Stimulated activated CD4-positive, alpha-beta T cell treated with anti-CD3 and anti-CD28 coated beads, Interleukin-2, amount 100 ng/mL, for 4 hours (primary cell): ENCODE measurements around the gene LRCH1.

Experiments used
- DNase-seq: peaks from one replicate; pipeline ENCODE4 v3.0.0-alpha.2; 2020; ENCODE audit warnings: low read depth

The LRCH1 gene

GRCh38 chr13:46639033-46639981 lies 86.3 kb downstream of the LRCH1 start:
- no peak for DNase-seq

DNA sequence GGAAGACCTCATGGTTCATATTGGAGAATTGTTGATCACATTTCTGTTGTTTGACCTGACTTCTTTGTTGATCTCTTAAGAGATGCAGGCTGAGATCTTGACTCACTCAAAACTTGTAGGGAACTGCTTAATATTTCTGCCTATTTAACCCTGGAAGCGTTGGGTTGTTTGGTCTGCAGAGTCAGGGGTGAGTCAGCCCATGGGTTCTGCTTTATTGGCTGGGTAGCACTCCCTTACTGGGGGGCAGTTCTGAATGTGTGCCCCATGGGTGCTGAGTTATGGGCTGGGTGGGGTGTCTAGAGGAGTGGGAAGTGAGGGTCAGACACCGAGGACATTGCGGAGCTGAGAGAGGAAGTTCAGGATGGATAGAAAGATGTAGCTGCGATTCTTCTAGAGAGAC lies 87.9 kb downstream of the LRCH1 start:
- no peak for DNase-seq

DNA sequence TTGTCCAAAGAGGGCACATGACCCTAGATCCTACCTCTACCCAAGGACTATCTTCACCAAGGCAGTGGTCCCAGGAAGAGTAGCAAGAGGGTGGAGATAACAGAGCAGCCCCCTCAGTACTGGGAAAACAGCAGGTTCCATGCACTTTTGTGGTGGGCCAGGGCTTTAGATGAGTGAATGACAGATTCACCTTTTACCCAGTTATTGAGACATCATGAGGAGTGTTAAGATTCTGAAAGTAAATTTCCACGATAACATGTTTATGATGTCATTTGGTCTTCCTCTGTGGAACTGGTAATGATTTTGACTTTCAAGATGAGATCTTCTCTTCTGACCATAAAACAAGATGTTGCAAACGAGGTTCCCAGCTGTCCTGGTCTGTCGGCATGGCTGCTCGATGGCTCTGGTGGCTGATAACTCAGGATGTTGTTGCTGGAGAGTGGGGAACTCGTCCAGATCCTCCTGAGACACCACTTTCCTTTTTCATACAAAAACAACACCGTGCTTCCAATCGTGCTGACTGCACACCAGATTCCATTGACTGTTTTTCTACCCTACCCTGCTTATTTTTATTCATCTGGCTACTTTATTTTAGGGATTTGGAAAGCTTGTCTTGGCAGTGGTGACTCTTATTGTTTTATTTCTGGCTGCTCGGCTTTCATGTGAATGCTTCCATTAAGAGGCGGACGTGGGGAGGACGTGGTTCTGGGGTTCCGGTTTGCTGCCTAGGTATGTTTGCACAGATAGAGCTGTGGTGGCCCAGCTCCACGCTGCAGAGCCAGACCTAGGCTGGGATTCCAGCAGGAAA lies 88.5 kb downstream of the LRCH1 start:
- no peak for DNase-seq

DNA sequence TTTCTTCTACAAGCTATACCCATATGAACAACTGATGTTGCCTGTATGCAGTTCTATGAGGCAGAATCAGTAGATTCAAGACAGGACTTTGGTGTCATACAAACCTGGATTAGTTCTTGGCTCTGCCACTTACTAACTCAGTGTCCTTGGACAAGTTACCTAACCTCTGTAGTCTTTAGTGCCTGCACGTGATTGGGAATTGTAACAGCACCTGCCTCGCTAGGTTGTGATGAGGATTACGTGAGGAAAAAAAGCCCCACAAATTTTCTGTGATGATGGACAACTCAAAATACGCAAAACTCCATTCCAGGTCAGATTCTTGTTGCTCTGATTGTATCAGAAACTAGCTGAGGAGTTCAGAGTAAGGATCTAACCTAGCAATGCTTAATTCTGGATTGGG lies 89.3 kb downstream of the LRCH1 start:
- no peak for DNase-seq

- no peak for DNase-seq
Measured at GRCh38 chr13:46643165-46643777, 90.3 kb downstream of the LRCH1 start.

DNA sequence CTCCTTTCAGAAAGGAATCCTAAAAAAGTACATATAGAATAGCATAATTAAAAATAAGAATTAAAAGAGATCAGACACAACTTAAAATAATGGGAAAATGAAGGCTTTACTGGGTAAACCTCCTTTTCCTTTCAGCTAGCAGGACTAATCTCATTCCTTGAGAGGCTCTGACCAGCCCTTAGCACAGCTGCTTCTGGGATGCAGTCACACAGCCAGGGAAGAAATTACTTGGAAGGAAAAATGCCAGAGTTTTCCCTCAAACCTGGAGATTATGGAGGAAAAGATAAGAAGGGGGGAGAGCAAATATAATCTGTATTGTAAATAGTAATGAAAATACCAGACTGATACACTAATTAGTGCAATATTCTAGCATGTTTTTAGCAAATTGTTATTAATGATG lies 91.8 kb downstream of the LRCH1 start:
- no peak for DNase-seq

GRCh38 chr13:46647512-46648065 lies 94.6 kb downstream of the LRCH1 start:
- no peak for DNase-seq

DNA sequence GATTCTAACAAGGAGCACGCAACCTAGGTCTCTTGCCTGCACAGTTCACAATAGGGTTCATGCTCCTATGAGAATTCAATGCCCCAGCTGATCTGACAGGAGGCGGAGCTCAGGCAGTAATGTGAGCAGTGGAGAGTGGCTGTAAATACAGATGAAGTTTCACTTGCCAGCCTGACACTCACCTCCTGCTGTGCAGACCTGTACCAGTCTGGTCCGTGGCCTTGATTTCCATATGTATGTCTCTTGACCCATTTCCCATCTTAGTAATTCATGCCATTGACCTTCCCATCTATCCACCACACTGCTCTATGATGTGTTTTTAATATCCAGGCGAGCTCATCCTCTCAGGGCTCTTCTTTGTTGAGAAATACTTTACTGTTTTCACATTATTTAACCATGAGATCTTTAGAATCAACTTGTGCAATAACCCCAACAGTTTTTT lies 95.2 kb downstream of the LRCH1 start:
- no peak for DNase-seq

GRCh38 chr13:46649816-46650215 lies 96.8 kb downstream of the LRCH1 start:
- DNase-seq, result no peak

- no peak for DNase-seq
Measured at GRCh38 chr13:46654951-46655350, 102.0 kb downstream of the LRCH1 start.

DNA sequence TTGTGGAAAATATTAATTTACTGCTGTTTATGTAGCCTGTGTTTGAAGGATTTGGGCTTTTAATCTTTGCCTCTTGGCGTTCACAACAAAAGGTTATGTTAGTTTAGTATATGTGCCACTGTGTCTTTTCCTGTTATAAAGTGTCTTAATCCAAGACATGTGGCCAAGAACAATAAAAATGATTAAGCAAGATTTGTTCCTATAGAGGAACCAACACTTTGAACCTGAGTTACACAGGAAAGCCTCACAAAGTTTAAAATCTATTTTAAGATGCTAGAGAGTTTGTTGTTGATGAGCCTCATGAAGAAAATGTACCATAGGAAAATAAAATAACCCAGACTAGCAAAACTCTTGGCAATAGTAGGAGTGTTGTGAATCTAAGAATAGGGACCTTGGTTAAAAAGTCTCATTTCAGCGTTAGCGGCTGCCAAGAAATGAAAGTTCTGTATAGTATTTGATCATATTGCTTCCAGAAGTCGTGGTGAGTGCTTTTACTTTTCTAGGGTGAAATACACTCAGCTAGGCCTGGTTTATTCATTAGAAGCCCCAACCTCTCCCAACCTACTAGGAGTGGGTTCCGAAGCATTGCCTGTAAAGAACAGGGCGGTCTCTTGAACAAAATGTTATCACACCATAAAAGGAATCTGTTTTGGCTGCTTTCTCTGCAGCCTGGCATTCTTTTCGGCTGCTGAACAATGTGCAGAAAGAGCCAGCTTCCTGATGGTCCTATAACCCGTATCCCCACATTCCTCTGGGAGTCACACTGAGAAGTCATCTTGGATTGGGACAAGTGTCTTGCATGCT lies 102.6 kb downstream of the LRCH1 start:
- DNase-seq, result no peak

- no peak for DNase-seq
Measured at GRCh38 chr13:46656786-46657185, 103.8 kb downstream of the LRCH1 start.

- no peak for DNase-seq
Measured at GRCh38 chr13:46659413-46660065, 106.6 kb downstream of the LRCH1 start.

DNA sequence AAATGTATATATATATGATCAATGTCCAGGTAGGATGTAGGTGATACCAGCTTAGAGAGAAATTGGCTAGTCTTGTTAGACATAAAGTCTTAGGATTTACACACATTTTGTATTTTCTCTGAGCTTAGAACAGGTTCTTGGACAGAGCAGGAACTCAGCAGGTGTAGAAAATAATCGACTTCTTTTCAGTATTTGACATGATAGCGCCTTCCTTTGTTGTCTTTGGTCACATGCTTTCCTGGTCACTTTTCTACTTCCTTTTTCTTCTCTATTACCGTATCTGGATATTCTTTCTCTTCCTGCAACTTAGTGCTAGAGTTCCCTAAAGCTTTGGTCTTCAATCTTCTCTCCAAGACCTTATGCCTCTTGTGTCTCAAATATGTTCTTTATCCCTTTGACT lies 107.4 kb downstream of the LRCH1 start:
- DNase-seq, result no peak

- no peak for DNase-seq
Measured at GRCh38 chr13:46660857-46661256, 107.9 kb downstream of the LRCH1 start.

DNA sequence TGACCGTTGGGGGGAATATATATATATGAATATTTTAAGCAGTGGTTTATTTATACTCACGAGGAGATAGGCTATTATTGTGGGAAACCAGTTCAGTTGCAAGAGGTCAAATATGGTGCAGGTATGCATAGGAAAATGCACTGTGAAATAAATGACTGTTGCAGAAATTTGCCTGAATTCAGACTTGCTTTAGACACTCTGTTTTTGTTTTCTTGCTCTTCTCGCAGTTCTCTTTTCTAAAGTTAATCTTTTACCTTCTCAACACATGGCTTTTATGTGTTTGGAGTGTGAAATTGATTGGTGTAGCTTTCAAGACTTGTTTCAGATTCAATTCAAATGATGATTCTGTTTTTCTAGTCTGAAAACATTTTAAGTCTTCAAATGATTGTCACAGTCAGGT lies 109.7 kb downstream of the LRCH1 start:
- no peak for DNase-seq

DNA sequence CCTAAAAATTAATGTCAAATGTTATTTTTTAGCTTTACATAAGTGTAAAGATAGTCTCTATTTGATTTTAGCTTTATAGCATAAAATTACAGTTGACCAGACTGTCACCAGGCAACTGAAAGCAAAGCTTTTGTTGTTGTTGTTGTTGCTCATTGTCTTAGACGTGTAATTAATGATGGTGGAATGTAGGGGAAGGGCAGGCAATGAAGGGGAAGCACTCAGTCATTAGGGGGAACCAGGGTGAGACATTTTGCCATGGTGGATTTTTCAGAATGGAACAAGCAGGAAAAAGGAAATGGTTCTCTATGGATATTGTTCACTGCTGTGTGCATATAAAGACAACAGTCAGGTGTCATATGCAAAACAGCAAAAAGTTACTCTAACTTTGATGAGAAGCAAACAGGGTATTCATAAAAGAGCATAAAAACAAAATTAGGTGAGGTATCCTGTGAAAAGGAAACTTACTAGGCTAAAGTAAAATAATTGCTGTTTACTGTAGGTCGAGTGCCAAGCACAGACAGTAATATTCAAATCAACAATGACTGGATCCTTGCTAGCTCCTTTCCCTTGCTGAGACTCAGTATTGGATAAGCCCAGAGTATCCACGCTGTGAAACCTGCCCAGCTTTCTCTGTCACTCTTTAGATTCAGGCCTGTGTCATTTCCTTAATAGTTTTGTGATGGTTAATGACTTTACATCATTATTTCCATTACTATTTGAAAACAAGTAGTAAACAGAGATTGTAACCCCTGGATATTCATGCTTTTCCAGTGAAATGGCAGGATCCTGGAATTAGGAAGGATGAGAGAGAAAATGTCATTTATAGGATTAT lies 110.5 kb downstream of the LRCH1 start:
- no peak for DNase-seq

- no peak for DNase-seq
Measured at GRCh38 chr13:46664195-46664594, 111.2 kb downstream of the LRCH1 start.

DNA sequence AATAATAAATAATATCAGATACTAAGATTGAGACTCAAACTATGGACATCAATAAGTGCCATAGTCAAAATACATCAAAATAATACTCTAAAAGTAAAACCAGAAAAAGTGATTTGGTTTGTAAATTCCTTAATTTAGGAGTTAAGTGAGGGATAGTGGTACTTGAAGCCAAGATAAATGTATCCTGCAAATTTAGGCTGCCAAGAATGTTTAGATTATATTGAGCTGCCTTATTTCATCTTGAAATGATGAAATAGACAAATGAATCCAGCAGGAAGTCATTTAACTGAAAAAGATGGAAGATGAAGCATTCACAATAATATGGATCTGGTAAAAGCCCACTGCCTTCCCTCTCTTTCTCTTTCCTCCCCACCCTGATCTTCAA lies 112.3 kb downstream of the LRCH1 start:
- DNase-seq, result no peak
